ENCODE data around the gene ADAMTS12.

The ADAMTS12 gene

DNA sequence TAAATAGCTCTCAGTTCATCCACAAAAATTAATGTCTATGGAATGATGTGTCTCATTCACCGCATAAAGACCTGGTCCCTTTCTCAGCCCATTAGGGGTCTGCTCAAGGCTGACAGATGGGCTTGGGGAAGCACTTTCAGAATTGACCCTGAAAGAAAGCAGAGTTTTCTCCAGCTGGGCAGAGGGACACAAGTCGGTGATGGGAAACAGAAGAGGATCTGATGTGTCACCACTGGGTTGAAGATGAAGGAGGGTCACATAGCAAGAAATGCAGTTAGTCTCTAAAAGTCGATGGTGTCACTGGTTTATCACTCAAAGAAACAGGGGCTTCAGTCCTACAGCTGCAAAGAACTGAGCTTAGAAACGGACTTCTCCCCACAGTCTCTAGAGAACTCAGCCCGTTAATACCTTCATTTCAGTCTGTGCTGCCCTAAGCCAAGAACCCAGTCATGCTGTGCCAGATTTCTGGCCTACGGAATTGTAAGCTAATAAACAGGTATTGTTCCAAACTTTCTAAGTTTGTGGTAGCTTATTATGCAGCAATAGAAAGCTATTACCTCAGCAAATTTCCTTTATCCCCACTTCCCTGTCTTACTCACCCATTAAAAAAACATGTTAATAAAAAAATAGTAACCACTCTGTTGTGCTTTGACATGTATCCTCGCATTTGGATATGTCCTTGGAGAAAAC, 64.6 kb downstream of the ADAMTS12 start (continued):
- TF ChIP-seq, protein P1, sequence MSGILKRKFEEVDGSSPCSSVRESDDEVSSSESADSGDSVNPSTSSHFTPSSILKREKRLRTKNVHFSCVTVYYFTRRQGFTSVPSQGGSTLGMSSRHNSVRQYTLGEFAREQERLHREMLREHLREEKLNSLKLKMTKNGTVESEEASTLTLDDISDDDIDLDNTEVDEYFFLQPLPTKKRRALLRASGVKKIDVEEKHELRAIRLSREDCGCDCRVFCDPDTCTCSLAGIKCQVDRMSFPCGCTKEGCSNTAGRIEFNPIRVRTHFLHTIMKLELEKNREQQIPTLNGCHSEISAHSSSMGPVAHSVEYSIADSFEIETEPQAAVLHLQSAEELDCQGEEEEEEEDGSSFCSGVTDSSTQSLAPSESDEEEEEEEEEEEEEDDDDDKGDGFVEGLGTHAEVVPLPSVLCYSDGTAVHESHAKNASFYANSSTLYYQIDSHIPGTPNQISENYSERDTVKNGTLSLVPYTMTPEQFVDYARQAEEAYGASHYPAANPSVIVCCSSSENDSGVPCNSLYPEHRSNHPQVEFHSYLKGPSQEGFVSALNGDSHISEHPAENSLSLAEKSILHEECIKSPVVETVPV (CRISPR knock-in tag; IDR thresholded peaks at IDR 0.05) = no peak
- TF ChIP-seq BACH2 (CRISPR knock-in tag; IDR thresholded peaks at IDR 0.05; ENCODE audit: borderline replicate concordance) (no peak), ZC3H10 (CRISPR knock-in tag; IDR thresholded peaks at IDR 0.05) (no peak), SNAI2 (CRISPR knock-in tag; IDR thresholded peaks at IDR 0.05) (no peak), OSR1 (CRISPR knock-in tag; IDR thresholded peaks at IDR 0.05) (no peak), TCF4 (CRISPR knock-in tag; IDR thresholded peaks at IDR 0.05; ENCODE audit: borderline replicate concordance) (no peak)
- TF ChIP-seq, protein P2, sequence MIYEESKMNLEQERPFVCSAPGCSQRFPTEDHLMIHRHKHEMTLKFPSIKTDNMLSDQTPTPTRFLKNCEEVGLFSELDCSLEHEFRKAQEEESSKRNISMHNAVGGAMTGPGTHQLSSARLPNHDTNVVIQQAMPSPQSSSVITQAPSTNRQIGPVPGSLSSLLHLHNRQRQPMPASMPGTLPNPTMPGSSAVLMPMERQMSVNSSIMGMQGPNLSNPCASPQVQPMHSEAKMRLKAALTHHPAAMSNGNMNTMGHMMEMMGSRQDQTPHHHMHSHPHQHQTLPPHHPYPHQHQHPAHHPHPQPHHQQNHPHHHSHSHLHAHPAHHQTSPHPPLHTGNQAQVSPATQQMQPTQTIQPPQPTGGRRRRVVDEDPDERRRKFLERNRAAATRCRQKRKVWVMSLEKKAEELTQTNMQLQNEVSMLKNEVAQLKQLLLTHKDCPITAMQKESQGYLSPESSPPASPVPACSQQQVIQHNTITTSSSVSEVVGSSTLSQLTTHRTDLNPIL (CRISPR knock-in tag; IDR thresholded peaks at IDR 0.05; ENCODE audit: low read depth) = no peak

DNA sequence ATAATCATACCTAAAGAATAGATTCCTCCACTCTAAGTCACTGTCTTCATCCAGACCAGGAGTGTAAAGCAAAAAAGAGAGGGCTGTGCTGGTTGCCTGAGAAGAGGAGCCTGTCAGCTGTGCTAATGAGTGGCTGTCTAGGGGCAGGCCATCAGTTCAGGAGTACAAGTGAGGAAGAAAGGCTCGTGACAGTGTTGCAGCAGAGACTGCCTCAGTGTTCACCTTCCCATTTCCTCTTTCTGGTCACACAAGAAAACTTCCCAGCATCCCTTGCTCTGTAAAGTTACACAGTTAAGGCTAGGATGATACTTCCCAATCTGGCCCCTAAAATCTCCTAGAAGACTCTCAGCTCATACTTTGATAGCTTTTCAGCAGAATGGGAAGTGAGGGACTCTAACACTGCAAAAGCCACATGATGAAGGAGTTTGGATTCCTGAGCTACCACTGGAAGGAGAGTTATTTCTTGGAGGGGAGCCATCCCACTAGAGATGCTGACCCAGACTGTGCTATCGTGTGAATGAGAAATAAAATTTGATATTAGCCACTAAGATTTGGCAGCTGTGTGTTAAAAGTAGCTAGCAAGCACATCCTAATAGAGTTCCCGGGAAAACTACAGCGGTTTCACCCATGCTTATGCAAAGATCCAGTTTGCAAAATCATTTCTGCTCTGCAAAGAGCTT, 67.1 kb downstream of the ADAMTS12 start:
- no peak for ATAC-seq
- TF ChIP-seq, protein P3, sequence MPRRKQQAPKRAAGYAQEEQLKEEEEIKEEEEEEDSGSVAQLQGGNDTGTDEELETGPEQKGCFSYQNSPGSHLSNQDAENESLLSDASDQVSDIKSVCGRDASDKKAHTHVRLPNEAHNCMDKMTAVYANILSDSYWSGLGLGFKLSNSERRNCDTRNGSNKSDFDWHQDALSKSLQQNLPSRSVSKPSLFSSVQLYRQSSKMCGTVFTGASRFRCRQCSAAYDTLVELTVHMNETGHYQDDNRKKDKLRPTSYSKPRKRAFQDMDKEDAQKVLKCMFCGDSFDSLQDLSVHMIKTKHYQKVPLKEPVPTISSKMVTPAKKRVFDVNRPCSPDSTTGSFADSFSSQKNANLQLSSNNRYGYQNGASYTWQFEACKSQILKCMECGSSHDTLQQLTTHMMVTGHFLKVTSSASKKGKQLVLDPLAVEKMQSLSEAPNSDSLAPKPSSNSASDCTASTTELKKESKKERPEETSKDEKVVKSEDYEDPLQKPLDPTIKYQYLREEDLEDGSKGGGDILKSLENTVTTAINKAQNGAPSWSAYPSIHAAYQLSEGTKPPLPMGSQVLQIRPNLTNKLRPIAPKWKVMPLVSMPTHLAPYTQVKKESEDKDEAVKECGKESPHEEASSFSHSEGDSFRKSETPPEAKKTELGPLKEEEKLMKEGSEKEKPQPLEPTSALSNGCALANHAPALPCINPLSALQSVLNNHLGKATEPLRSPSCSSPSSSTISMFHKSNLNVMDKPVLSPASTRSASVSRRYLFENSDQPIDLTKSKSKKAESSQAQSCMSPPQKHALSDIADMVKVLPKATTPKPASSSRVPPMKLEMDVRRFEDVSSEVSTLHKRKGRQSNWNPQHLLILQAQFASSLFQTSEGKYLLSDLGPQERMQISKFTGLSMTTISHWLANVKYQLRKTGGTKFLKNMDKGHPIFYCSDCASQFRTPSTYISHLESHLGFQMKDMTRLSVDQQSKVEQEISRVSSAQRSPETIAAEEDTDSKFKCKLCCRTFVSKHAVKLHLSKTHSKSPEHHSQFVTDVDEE (CRISPR knock-in tag; IDR thresholded peaks at IDR 0.05) = no peak
- TF ChIP-seq CSDC2 (CRISPR knock-in tag; IDR thresholded peaks at IDR 0.05) (no peak), OSR1 (CRISPR knock-in tag; IDR thresholded peaks at IDR 0.05) (no peak), SNAI2 (CRISPR knock-in tag; IDR thresholded peaks at IDR 0.05) (no peak), ZFP30 (CRISPR knock-in tag; IDR thresholded peaks at IDR 0.05) (no peak), ARNTL (CRISPR knock-in tag; IDR thresholded peaks at IDR 0.05; ENCODE audit: borderline replicate concordance, low read depth) (no peak), ZFP3 (CRISPR knock-in tag; IDR thresholded peaks at IDR 0.05) (no peak), TCF4 (CRISPR knock-in tag; IDR thresholded peaks at IDR 0.05; ENCODE audit: borderline replicate concordance) (no peak), ZNF565 (CRISPR knock-in tag; conservative IDR thresholded peaks at IDR 0.05; ENCODE audit: low read depth) (no peak), RARB (CRISPR knock-in tag; IDR thresholded peaks at IDR 0.05) (no peak), TOX (CRISPR knock-in tag; IDR thresholded peaks at IDR 0.05; ENCODE audit: borderline replicate concordance) (no peak), ESRRG (CRISPR knock-in tag; IDR thresholded peaks at IDR 0.05) (no peak), BACH2 (CRISPR knock-in tag; IDR thresholded peaks at IDR 0.05; ENCODE audit: borderline replicate concordance) (no peak), ISL1 (CRISPR knock-in tag; IDR thresholded peaks at IDR 0.05) (no peak)
- TF ChIP-seq, protein P1 (CRISPR knock-in tag; IDR thresholded peaks at IDR 0.05) = no peak
- TF ChIP-seq, protein P4, sequence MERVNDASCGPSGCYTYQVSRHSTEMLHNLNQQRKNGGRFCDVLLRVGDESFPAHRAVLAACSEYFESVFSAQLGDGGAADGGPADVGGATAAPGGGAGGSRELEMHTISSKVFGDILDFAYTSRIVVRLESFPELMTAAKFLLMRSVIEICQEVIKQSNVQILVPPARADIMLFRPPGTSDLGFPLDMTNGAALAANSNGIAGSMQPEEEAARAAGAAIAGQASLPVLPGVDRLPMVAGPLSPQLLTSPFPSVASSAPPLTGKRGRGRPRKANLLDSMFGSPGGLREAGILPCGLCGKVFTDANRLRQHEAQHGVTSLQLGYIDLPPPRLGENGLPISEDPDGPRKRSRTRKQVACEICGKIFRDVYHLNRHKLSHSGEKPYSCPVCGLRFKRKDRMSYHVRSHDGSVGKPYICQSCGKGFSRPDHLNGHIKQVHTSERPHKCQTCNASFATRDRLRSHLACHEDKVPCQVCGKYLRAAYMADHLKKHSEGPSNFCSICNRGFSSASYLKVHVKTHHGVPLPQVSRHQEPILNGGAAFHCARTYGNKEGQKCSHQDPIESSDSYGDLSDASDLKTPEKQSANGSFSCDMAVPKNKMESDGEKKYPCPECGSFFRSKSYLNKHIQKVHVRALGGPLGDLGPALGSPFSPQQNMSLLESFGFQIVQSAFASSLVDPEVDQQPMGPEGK (CRISPR knock-in tag; IDR thresholded peaks at IDR 0.05; ENCODE audit: borderline replicate concordance) = no peak
- TF ChIP-seq, protein P2 (CRISPR knock-in tag; IDR thresholded peaks at IDR 0.05; ENCODE audit: low read depth) = no peak

All from SK-N-SH treated with all-trans-retinoic acid at 6 μM for 48 hours (cell line).